Kidney (tissue), 14 donors: ENCODE data around the gene CTSD. TPM values are rescaled to one million over a fixed set of nuclear protein-coding genes. Genes with fewer than 3 reads are reported as not detected.

Experiments
- DNase-seq, 5 donors: peaks; one replicate each; pipeline ENCODE4 v3.0.0-alpha.2; 2013 to 2020
- FAIRE-seq: peaks from 2 replicates; lab custom pipeline; 2012; peaks lifted over from hg19 to GRCh38; lab: Jason Lieb, UNC
- H3K27ac ChIP-seq, 2 donors: one replicate each; pipeline ENCODE4 v1.7.0; 2013; ENCODE audit warnings: low read depth in 2 of 2, low read length in 2 of 2, inconsistent platforms in 1 of 2
- H3K27me3 ChIP-seq: one replicate; pipeline ENCODE4 v1.7.1; 2013; ENCODE audit warnings: low read length, inconsistent platforms; ENCODE audit not compliant: control insufficient read depth, insufficient read depth
- H3K36me3 ChIP-seq, 3 donors: one replicate each; pipeline versions ENCODE4 v1.7.0 to v1.7.1; 2013; ENCODE audit warnings: low read length in 3 of 3, control low read depth in 1 of 3, inconsistent platforms in 1 of 3; ENCODE audit not compliant: insufficient read depth in 3 of 3, control insufficient read depth in 2 of 3
- H3K4me1 ChIP-seq, 3 donors: one replicate each; pipeline versions ENCODE4 v1.7.0 to v1.7.1; 2013; ENCODE audit warnings: low read length in 3 of 3, inconsistent platforms in 1 of 3, low read depth in 1 of 3; ENCODE audit not compliant: control insufficient read depth in 2 of 3, insufficient read depth in 2 of 3
- H3K4me3 ChIP-seq, 3 donors: one replicate each; pipeline versions ENCODE4 v1.7.0 to v1.8.1; 2013; ENCODE audit warnings: low read length in 3 of 3, control low read depth in 1 of 3, inconsistent platforms in 1 of 3
- H3K9ac ChIP-seq, 3 donors: one replicate each; pipeline versions ENCODE4 v1.7.0 to v1.7.1; 2013; ENCODE audit warnings: low read length in 3 of 3, control low read depth in 1 of 3, inconsistent platforms in 1 of 3
- H3K9me3 ChIP-seq, 3 donors: one replicate each; pipeline versions ENCODE4 v1.7.0 to v1.7.1; 2013; ENCODE audit warnings: low read length in 3 of 3, control low read depth in 1 of 3, inconsistent platforms in 1 of 3; ENCODE audit not compliant: control insufficient read depth in 2 of 3, insufficient read depth in 1 of 3
- intact Hi-C: fragments of 100-400 bp; cut with DNase I; formaldehyde crosslinking; loops from one replicate; pipeline ENCODE4 v1.11.1; 2022
- polyA plus RNA-seq: library from polyadenylated mRNA; stranded (reverse); fragments of 350-450 nt; fragmentation: Illumina TruSeq; extraction: RNeasy Lipid Tissue Mini Kit (QIAGEN cat#74804); gene quantifications from one replicate; pipeline ENCODE4 v1.2.3, GENCODE V29; 2014; ENCODE audit warnings: low read depth, low replicate concordance; ENCODE audit not compliant: insufficient read depth
- total RNA-seq: library from RNA; stranded (reverse); fragmentation: NEBNext Ultra II Directional; extraction: Animal tissue kit (Norgen Biotek cat#: 25700); gene quantifications from one replicate; pipeline ENCODE4 v1.2.1, GENCODE V29; 2021
- TF ChIP-seq, protein P1 (sequence below): IDR thresholded peaks from 3 replicates; pipeline ENCODE4 v1.5.1; 2012; ENCODE audit warnings: mild to moderate bottlenecking, moderate library complexity, borderline replicate concordance; ENCODE audit not compliant: insufficient read depth; ENCODE audit errors: extremely low read depth
- donor health status: control.
- donor health status: control.
- donor health status: control.
- donor health status: control.
- donor health status: control.
- donor health status: DM: yes; HTN: yes; CAD: no.
- donor health status: Normal renal cell carcinoma (clear cell type).

Gene CTSD
- total and polyA plus RNA-seq, 2 donors from 2014 or later, result 2,183 to 2,764 TPM

- Histone ChIP-seq H3K4me3 (peak overlapping the region in 1 of 3 donors; percentile 12), H3K9ac (peak overlapping the region in 1 of 3 donors; percentile 44), H3K27me3 (peaks cover 2% of the 10 kb centered on the region), H3K4me1 (peaks cover 0 to 44% (median 1%) of the 10 kb centered on the region in 3 donors), H3K9me3 (peaks cover 0 to 2% (median 0%) of the 10 kb centered on the region in 3 donors), H3K36me3 (peaks cover 2 to 16% (median 7%) of the 10 kb centered on the region in 3 donors), H3K27ac (peak overlapping the region; percentile 63 to 67)
- no peak for FAIRE-seq
- TF ChIP-seq, protein P1, sequence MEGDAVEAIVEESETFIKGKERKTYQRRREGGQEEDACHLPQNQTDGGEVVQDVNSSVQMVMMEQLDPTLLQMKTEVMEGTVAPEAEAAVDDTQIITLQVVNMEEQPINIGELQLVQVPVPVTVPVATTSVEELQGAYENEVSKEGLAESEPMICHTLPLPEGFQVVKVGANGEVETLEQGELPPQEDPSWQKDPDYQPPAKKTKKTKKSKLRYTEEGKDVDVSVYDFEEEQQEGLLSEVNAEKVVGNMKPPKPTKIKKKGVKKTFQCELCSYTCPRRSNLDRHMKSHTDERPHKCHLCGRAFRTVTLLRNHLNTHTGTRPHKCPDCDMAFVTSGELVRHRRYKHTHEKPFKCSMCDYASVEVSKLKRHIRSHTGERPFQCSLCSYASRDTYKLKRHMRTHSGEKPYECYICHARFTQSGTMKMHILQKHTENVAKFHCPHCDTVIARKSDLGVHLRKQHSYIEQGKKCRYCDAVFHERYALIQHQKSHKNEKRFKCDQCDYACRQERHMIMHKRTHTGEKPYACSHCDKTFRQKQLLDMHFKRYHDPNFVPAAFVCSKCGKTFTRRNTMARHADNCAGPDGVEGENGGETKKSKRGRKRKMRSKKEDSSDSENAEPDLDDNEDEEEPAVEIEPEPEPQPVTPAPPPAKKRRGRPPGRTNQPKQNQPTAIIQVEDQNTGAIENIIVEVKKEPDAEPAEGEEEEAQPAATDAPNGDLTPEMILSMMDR, result no peak
- intact Hi-C loops, result no loop called here
- DNase-seq, result peak in 1 of 5 donors; percentile 82
These were observed 14.1 kb downstream of the CTSD start for GRCh38 chr11:1749395-1750351.

GRCh38 chr11:1748636-1749394, 14.9 kb downstream of the CTSD start:
- TF ChIP-seq, protein P1, result no peak
- peaks cover 0 to 47% (median 4%) of the 10 kb centered on the region in 3 donors for H3K4me1 ChIP-seq
- peak in 1 of 5 donors; percentile 61 for DNase-seq
- H3K27me3 ChIP-seq, result peaks cover 2% of the 10 kb centered on the region
- no peak for FAIRE-seq
- peaks cover 2 to 10% (median 7%) of the 10 kb centered on the region in 3 donors for H3K36me3 ChIP-seq
- peaks cover 0 to 2% (median 0%) of the 10 kb centered on the region in 3 donors for H3K9me3 ChIP-seq
- intact Hi-C loops, result no loop called here
- H3K9ac ChIP-seq, result peak overlapping the region in 1 of 3 donors; percentile 40
- peak overlapping the region in 1 of 3 donors; percentile 32 for H3K4me3 ChIP-seq
- peak overlapping the region in 1 of 2 donors; percentile 67 for H3K27ac ChIP-seq

DNA sequence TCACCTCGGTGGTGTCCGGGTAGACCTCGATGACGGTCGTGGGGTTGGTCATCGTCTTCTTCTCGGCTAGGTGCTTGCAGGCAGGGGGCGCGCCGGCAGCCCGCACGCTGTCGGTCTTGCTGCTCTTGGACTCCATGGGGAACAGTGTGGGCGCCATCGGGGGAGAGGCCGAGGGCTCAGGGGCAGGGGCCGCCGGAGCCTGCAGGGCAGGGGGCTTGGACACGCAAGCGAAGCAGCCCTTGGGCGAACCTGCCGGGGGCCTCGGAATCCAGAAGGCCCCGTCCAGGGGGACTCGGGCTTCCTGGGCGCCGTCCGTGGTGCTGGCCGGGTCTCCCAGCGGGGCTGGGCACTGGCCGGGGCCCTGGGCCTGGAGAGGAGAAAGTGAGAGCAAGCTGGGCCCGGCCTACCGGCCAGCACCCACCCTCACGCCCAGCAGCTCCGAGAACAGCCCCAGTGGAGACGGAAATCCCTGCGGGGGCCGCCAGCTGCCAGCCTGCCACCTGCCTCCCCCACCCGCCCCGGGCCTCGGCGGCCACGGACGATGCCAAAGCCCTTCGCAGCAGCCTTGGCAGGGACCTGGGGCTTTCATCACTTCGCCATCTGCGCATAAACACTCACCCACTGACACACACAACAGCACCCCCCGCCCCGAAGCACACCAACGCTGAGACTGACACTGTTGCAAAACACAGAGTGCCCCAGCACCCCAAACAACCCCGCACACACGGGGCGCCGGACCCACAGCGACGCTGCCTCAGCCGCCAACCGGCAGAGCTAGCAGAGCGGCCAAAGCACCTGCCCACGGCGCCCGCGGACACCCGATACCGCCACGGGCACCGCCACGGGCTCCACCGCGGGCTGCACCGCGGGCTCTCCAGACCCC, 15.7 kb downstream of the CTSD start:
- Histone ChIP-seq H3K27ac (peak overlapping the region; percentile 43 to 67), H3K36me3 (peaks cover 2 to 7% (median 5%) of the 10 kb centered on the region in 3 donors), H3K9ac (peak overlapping the region in 1 of 3 donors; percentile 40), H3K27me3 (peaks cover 2% of the 10 kb centered on the region), H3K9me3 (peaks cover 0 to 2% (median 0%) of the 10 kb centered on the region in 3 donors), H3K4me3 (peak overlapping the region in 1 of 3 donors; percentile 32), H3K4me1 (peaks cover 0 to 47% (median 4%) of the 10 kb centered on the region in 3 donors)
- TF ChIP-seq, protein P1, result no peak
- DNase-seq (peak in 1 of 5 donors; percentile 83), FAIRE-seq (no peak)
- intact Hi-C loops, result no loop called here
